Measurements from ENCODE around the gene CCNF. TPM values are rescaled to one million over a fixed set of nuclear protein-coding genes. Genes with fewer than 3 reads are reported as not detected.

CCNF gene
- total RNA-seq, 1 donor from 2014 or later: 3.9 TPM

DNA sequence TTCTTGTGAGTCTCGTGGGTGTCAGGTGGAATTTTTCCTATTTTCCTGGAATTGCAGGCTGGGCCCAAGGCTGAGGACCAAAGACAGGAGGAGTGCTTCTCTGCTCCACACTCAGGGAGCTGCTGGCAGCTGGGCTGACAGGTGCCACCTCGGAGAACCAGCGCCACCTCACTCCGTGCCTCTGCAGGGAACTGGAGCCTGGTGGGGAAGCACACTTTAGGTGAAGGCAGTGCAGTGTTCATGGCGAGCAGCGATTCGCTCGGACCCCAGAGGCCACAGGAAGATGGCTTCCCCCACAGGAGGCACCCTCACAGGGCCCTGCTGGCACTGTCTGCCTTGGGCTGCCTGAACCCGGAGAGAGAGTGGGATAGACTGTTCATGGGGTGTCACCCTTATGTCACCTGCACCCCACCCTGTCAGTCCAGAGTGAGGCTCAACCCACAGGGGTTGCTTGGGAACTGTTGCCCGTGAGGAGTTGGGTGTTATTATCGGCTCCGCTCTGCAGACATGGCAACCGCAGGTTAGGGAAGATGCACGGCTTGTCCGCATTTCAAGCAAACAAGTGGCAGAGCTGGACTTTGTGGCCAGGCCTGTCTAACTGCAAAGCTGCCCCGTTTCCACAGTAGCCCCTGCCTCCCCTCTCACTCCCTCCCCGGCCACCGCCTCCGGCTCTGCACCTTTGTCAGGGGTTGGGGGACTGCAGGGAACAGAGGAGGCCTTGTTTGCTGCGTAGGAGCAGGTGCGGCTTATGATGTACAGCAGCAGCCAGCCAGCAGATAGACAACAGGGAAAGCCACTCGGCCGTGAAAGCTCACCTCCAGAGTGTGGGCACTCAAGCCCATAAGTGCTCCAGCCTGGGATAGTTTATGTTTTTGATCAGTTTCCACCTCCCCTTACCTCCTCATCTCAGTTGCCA is 61.2 kb downstream of the CCNF start:
- no peak for FAIRE-seq
- TF ChIP-seq, protein P1, sequence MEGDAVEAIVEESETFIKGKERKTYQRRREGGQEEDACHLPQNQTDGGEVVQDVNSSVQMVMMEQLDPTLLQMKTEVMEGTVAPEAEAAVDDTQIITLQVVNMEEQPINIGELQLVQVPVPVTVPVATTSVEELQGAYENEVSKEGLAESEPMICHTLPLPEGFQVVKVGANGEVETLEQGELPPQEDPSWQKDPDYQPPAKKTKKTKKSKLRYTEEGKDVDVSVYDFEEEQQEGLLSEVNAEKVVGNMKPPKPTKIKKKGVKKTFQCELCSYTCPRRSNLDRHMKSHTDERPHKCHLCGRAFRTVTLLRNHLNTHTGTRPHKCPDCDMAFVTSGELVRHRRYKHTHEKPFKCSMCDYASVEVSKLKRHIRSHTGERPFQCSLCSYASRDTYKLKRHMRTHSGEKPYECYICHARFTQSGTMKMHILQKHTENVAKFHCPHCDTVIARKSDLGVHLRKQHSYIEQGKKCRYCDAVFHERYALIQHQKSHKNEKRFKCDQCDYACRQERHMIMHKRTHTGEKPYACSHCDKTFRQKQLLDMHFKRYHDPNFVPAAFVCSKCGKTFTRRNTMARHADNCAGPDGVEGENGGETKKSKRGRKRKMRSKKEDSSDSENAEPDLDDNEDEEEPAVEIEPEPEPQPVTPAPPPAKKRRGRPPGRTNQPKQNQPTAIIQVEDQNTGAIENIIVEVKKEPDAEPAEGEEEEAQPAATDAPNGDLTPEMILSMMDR (IDR thresholded peaks at IDR 0.05; ENCODE audit: insufficient read depth, low read length, severe bottlenecking): no peak
- Histone ChIP-seq H3K36me3 (ENCODE audit: control insufficient read depth, insufficient read depth, low read length) (no peaks in the 10 kb centered on the region), H3K27me3 (ENCODE audit: control insufficient read depth, insufficient read depth, low read length) (no peaks in the 10 kb centered on the region), H3K4me3 (ENCODE audit: low read depth, low read length) (no peak overlapping the region)
- no peak for DNase-seq (ENCODE audit: low read depth)

DNA sequence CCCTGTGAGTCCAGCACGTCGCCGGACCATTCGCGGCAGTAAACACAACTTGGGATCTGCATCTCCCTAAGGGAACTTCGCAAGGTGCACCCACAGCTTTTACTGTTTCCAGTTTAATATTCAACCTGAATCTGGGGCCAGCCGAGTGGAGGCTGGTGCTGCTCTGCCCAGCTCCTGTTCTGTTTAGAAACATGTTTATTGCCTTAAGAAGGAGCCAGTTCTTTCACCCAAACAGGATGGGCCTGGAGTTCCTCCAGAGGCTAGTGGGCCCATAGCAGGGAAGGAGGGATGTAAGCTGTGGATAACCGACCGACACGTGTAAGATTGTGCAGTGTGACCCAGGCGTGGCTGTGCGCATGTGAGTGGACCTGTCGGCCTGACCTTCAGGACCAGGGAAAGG is 63.0 kb downstream of the CCNF start:
- TF ChIP-seq, protein P1 (IDR thresholded peaks at IDR 0.05; ENCODE audit: insufficient read depth, low read length, severe bottlenecking): no peak
- FAIRE-seq (no peak), DNase-seq (ENCODE audit: low read depth) (no peak)
- no peak overlapping the region for H3K4me3 ChIP-seq (ENCODE audit: low read depth, low read length)
- no peaks in the 10 kb centered on the region for H3K27me3 ChIP-seq (ENCODE audit: control insufficient read depth, insufficient read depth, low read length)
- H3K36me3 ChIP-seq (ENCODE audit: control insufficient read depth, insufficient read depth, low read length): peaks cover 5% of the 10 kb centered on the region

DNA sequence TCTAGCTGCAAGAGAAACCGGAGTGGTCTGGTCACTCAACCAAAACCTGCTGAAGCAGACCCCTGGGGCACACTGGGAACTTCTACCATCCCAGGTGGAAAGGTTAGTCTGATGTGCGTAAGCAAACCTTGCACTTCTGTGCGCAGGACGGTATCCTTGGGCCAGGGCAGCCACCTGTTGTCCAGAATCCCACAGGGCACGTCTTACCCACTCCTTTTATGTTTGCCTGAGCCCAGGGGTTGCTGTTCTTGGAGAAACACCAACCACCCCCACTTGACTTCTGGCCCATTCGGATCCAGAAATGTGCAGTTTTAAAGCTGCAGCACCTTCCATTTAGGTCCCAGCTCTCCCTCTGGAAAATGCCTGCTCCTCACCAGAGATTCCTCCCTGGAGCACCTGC is 64.4 kb downstream of the CCNF start:
- TF ChIP-seq, protein P1 (IDR thresholded peaks at IDR 0.05; ENCODE audit: insufficient read depth, low read length, severe bottlenecking): no peak
- Histone ChIP-seq H3K36me3 (ENCODE audit: control insufficient read depth, insufficient read depth, low read length) (peaks cover 6% of the 10 kb centered on the region), H3K4me3 (ENCODE audit: low read depth, low read length) (no peak overlapping the region), H3K27me3 (ENCODE audit: control insufficient read depth, insufficient read depth, low read length) (no peaks in the 10 kb centered on the region)
- DNase-seq (ENCODE audit: low read depth) (no peak), FAIRE-seq (no peak)

DNA sequence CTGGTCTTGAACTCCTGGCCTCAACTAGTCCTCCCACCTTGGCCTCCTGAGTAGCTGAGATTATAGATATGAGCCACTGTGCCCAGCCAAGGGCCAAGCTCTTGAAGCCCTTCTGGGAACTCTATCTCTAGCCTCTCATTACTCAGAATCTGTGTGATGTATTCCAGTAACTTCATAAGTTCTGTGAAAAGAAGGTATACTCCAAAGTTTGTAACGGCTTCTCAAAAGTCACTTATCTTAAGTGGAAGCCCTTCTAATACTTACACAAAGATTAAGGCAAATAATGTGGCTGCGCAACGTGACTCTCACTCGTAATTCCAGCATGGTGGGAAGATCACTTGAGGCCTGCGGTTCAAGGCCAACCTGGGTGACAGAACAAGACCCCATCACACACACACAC is 65.4 kb downstream of the CCNF start:
- DNase-seq (ENCODE audit: low read depth): no peak
- TF ChIP-seq, protein P1 (IDR thresholded peaks at IDR 0.05; ENCODE audit: insufficient read depth, low read length, severe bottlenecking): no peak
- Histone ChIP-seq H3K27me3 (ENCODE audit: control insufficient read depth, insufficient read depth, low read length) (no peaks in the 10 kb centered on the region), H3K36me3 (ENCODE audit: control insufficient read depth, insufficient read depth, low read length) (peaks cover 6% of the 10 kb centered on the region), H3K4me3 (ENCODE audit: low read depth, low read length) (no peak overlapping the region)
- no peak for FAIRE-seq

DNA sequence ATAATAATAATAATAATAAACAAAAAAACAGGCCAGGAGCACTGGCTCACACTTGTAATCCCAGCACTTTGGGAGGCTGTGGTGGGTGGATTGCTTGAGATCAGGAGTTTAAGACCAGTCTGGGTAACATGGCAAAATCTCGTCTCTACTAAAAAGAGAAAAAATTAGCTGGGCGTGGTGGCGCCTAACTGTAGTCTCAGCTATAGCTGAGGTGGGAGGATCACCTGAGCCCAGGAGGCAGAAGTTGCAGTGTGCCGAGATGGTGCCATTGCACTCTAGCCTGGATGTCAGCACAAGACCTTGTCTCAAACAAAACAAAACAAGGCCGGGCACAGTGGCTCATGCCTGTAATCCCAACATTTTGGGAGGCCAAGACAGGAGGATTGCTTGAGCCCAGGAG is 65.8 kb downstream of the CCNF start:
- no peak for DNase-seq (ENCODE audit: low read depth)
- Histone ChIP-seq H3K27me3 (ENCODE audit: control insufficient read depth, insufficient read depth, low read length) (no peaks in the 10 kb centered on the region), H3K36me3 (ENCODE audit: control insufficient read depth, insufficient read depth, low read length) (peaks cover 6% of the 10 kb centered on the region), H3K4me3 (ENCODE audit: low read depth, low read length) (no peak overlapping the region)
- no peak for FAIRE-seq
- TF ChIP-seq, protein P1 (IDR thresholded peaks at IDR 0.05; ENCODE audit: insufficient read depth, low read length, severe bottlenecking): no peak
